ENCODE measurements around the gene ZBTB16. TPM values are rescaled to one million over a fixed set of nuclear protein-coding genes. Genes with fewer than 3 reads are reported as not detected.

The ZBTB16 gene
- total RNA-seq, 1 donor from 2014 or later = 39.4 TPM

DNA sequence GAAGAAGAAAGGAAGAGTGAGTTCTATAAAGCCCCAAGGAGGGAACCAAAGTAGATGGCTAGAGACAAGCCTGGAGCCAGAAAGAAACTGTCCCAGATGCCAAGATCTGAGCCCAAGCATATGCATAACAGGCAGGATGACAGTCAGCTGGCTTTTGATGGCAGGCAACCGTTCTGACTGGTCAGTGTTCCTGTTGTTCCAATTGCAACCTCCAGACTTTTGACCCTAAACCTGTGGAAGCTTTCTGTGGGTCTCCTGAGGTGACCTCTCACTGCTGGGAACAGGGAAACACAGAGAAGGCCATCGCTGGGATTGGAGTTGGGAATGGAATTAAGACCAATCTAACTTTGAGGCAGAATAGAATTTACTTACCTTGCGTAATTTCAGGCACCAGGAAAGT lies 215.1 kb downstream of the ZBTB16 start:
- H3K4me1 Mint-ChIP-seq = no peaks in the 10 kb centered on the region
- DNase-seq (ENCODE audit: low read depth, low spot score) = no peak
- H3K27me3 Mint-ChIP-seq (ENCODE audit: low read depth) = peaks cover 17% of the 10 kb centered on the region
- no peaks in the 10 kb centered on the region for H3K9me3 Mint-ChIP-seq
- TF ChIP-seq, protein P1, sequence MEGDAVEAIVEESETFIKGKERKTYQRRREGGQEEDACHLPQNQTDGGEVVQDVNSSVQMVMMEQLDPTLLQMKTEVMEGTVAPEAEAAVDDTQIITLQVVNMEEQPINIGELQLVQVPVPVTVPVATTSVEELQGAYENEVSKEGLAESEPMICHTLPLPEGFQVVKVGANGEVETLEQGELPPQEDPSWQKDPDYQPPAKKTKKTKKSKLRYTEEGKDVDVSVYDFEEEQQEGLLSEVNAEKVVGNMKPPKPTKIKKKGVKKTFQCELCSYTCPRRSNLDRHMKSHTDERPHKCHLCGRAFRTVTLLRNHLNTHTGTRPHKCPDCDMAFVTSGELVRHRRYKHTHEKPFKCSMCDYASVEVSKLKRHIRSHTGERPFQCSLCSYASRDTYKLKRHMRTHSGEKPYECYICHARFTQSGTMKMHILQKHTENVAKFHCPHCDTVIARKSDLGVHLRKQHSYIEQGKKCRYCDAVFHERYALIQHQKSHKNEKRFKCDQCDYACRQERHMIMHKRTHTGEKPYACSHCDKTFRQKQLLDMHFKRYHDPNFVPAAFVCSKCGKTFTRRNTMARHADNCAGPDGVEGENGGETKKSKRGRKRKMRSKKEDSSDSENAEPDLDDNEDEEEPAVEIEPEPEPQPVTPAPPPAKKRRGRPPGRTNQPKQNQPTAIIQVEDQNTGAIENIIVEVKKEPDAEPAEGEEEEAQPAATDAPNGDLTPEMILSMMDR (conservative IDR thresholded peaks at IDR 0.05) = no peak
- no peak overlapping the region for H3K27ac Mint-ChIP-seq (ENCODE audit: unreplicated experiment)
- H3K4me3 Mint-ChIP-seq = no peak overlapping the region
- no peaks in the 10 kb centered on the region for H3K36me3 Mint-ChIP-seq (ENCODE audit: low read depth)

DNA sequence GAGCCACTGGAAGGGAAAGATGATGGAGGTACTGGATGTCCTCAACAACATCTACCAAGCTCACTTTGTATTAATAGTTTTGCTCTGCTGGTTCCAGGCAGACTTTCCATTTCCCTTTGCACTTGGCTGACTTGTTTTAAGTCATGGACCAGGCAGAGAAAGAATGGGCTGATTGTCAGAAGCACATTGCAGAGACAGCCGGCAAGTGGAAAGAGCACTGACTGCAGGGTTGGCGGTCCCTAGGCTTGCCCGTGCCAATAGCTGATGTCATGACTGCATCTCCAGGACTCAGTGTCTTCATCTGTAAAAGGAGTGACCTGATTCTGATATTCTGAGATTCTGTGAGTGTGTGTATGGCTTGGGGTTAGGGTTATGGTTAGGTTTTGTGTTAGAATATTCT lies 215.8 kb downstream of the ZBTB16 start:
- no peak overlapping the region for H3K27ac Mint-ChIP-seq (ENCODE audit: unreplicated experiment)
- no peaks in the 10 kb centered on the region for H3K36me3 Mint-ChIP-seq (ENCODE audit: low read depth)
- no peak for DNase-seq (ENCODE audit: low read depth, low spot score)
- no peaks in the 10 kb centered on the region for H3K4me1 Mint-ChIP-seq
- TF ChIP-seq, protein P1 (conservative IDR thresholded peaks at IDR 0.05) = no peak
- H3K27me3 Mint-ChIP-seq (ENCODE audit: low read depth) = peaks cover 17% of the 10 kb centered on the region
- no peak overlapping the region for H3K4me3 Mint-ChIP-seq
- H3K9me3 Mint-ChIP-seq = no peaks in the 10 kb centered on the region

DNA sequence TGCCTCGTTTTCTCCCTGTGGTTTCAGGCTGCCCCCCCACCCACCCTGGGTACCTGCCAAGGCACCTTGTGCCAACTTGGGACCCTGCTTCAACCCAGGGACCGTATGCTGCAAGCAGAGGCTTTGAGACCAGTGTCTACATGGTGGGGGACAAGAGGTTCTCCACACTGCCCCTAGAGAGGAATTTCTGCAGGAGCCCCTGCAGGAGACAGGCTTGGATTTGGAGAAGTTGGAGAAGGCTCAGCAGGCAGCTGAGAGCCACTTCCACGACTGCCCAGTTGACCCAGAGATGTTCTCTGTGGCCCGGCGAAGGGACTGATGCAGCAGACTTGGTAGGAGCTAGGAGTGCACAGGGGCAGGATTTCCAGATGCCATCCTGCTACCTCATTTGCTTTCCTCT lies 216.6 kb downstream of the ZBTB16 start:
- H3K27me3 Mint-ChIP-seq (ENCODE audit: low read depth) = peaks cover 17% of the 10 kb centered on the region
- no peak overlapping the region for H3K27ac Mint-ChIP-seq (ENCODE audit: unreplicated experiment)
- H3K36me3 Mint-ChIP-seq (ENCODE audit: low read depth) = no peaks in the 10 kb centered on the region
- no peak overlapping the region for H3K4me3 Mint-ChIP-seq
- TF ChIP-seq, protein P1 (conservative IDR thresholded peaks at IDR 0.05) = no peak
- H3K4me1 Mint-ChIP-seq = peaks cover 1% of the 10 kb centered on the region
- no peaks in the 10 kb centered on the region for H3K9me3 Mint-ChIP-seq
- DNase-seq (ENCODE audit: low read depth, low spot score) = no peak

DNA sequence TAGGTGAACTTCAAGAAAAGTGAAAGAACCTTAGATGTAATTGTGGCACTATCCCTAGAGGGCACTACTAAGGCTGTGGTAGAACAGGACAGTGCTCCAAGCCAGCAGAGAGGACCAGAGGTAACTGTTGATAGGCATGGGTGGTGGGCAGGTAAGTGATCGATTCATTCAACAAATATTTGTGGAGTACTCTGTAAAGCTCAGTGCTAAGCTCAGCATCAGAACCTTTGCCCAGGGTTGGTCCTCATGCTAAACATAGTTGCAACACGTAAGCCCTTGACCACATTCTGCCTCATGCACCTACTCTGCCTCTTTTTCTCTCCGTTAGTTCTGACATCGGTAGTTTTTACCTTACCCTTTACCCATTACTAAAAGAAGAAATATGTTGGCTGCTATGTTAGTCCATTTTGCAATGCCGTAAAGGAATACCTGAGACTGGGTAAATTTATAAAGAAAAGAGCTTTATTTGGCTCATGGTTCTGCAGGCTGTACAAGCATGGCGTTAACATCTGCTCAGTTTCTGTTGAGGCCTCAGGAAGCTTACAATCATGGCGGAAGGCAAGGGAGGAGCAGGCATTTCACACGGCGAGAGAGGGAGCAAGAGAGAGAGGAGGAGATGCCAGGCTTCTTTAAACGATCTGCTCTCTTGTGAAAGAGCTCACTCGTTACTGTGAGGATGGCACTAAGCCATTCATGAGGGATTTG lies 218.3 kb downstream of the ZBTB16 start:
- no peaks in the 10 kb centered on the region for H3K36me3 Mint-ChIP-seq (ENCODE audit: low read depth)
- no peaks in the 10 kb centered on the region for H3K9me3 Mint-ChIP-seq
- peaks cover 17% of the 10 kb centered on the region for H3K27me3 Mint-ChIP-seq (ENCODE audit: low read depth)
- TF ChIP-seq, protein P1 (conservative IDR thresholded peaks at IDR 0.05) = no peak
- H3K27ac Mint-ChIP-seq (ENCODE audit: unreplicated experiment) = no peak overlapping the region
- H3K4me1 Mint-ChIP-seq = peaks cover 5% of the 10 kb centered on the region
- H3K4me3 Mint-ChIP-seq = no peak overlapping the region
- DNase-seq (ENCODE audit: low read depth, low spot score) = no peak

DNA sequence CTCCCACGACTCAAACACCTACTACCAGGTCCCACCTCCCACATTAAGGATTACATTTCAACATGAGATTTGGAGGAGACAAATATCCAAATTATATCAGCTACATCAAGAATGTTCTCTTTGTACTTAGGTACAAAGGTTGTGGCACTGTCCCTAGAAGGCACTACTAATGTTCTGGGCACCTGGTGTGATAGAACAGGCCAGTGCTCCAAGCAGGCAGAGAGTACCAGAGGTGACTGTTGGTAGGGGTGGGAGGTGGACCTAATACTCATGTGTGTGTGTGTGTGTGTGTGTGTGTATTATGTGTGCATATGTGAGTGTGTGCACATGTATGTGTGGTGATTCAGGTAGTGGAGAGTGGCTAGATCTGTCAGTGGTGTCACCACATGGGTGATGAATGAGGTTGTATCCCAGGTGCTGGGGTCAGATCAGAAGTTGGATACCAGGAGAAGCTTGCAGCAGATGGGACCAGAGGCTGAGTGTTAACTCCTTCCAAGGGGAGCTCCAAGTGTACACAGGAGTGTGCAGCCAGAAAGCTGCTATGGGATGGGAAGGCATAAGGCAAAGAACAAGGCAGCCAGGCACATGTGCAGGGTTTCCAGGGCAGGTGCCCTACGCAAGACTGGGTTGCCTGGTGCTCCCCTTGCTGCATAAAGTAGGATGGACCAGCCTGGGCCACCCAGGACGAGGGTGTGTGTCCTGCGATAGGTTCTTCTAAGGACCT lies 219.0 kb downstream of the ZBTB16 start:
- no peak overlapping the region for H3K4me3 Mint-ChIP-seq
- TF ChIP-seq, protein P1 (conservative IDR thresholded peaks at IDR 0.05) = no peak
- peaks cover 15% of the 10 kb centered on the region for H3K27me3 Mint-ChIP-seq (ENCODE audit: low read depth)
- H3K27ac Mint-ChIP-seq (ENCODE audit: unreplicated experiment) = no peak overlapping the region
- no peaks in the 10 kb centered on the region for H3K9me3 Mint-ChIP-seq
- no peak for DNase-seq (ENCODE audit: low read depth, low spot score)
- peaks cover 5% of the 10 kb centered on the region for H3K4me1 Mint-ChIP-seq
- H3K36me3 Mint-ChIP-seq (ENCODE audit: low read depth) = no peaks in the 10 kb centered on the region
